Stimulated activated CD8-positive, alpha-beta memory T cell treated with anti-CD3 and anti-CD28 coated beads, Interleukin-2, amount 100 ng/mL, for 48 hours (primary cell): ENCODE measurements around the gene SAP30.

Experiments used
- DNase-seq, 2 donors: peaks; one replicate each; pipeline ENCODE4 v3.0.0-alpha.2; 2020; ENCODE audit warnings: low read depth in 2 of 2

SAP30 gene

DNA sequence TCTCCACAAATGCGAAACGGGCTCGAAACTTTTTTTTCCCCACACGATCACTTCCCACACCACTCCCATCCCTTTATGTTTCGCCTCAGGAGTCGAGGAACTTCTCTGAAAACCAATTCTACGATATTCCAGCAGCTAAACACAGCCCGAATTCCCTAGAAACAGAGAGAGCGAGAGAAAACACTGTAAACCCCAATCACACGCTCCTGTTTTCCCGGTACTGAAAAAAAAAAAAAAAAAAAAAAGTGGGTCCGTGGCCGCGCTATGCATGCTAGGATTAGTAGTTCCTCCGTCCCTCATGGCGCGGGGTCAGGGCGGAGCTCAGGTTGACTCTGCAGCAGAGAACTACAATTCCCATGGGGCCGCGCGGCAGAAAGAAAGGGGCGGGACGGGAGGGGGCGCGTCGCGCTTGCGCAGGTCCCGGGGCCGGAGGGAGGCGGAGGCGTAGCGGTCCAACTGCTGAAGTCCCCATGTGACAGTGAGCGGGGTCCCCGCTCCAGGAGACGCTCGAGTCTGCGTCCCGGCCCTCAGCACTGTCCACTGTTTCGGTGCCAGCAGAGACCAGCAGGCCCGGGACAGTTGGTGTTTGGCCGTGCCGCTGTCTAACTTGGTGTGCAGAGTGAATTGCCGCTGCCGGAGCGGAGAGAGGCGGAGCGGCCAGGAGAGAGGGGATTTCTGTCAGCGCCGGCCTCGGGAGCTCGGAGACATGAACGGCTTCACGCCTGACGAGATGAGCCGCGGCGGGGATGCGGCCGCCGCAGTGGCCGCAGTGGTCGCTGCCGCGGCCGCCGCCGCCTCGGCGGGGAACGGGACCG lies at the start of gene SAP30:
TSS of gene SAP30 (plus strand) at position 478 of the 815 bp plus-strand sequence. CDS start at position 707, 229 bp downstream.
- peak; percentile 86 to 95 for DNase-seq

DNA sequence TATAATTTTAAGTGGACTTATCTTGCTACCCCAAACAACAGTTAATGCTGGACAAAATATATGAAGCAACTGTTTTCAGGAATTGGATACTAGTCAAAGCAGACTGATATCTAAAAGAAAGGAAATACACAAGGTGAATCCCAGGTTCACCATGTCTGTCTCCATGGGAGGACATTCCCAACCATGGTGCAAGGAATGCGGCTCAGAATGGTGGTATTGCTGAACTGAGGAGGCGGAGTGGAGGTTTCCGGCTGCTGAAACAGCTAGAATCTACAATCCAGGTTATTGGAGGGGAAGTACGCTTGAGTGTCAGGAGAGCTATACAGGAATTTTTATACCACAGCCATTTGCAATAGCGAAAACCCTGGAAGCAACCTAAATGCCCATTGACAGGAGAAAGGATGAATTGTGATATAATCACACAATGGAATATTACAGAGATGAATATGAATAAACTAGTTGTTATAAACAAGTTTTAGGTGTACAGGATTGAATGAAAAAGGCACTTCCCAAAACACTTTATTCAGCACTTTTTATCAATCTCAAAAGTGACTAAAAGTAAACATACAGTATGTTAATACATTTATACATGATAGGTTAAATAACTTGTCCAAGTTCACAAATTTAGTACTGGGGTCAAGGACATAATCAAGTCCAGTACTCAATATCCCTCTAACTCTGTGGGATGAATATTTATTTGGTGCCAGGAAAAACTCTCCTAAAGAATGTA lies 45.6 kb upstream of the SAP30 start:
- no peak for DNase-seq

DNA sequence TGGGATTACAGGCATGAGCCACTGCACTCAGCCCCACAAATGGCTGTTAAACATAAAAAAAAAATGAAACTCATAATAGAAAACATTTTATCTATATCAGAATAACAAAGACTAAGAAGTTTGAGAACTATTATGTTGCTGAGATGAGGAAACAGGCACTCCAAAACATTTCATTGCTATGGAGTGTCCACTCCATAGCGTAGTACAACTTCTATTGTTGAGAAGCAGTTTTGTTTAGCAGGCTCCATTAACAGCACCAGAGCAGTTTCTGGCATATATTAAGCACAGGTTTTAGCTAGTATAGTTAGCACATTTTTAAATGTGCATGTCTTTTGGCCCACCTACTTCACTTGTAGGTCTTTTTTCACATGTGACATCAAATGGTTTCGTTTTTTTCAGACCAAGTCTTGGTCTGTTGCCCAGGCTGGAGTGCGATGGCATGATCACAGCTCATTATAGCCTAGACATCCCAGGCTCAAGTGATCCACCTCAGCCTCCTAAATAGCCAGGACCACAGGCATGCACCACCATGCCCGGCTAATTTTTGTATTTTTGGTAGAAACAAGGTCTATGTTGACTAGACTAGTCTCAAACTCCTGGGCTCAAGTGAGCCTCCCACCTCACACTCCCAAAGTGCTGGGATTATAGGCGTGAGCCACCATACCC lies 42.4 kb upstream of the SAP30 start:
- DNase-seq, result no peak

GRCh38 chr4:173330590-173330989 lies 40.2 kb upstream of the SAP30 start:
- DNase-seq, result no peak

DNA sequence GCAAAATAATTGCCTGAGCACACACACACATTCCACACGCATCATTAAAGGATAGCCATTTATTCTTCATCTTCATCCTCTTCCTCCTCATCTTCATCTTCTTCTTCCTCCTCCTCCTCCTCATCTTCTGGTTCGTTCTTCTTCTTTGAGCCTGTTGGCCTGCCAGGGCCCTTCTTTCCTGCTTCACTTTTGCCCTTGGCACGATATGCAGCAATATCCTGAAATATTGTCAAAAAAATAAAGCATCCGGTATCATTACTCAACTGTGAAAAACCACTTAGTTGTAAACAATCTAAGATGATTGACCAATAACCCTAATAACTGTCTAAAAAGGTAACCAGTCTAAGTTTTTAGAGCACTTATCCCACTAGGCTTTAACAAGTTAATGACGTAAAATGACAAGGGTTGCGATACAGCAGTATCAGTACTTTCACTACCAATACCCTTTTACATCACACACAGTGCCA lies 38.7 kb upstream of the SAP30 start:
- DNase-seq, result no peak

DNA sequence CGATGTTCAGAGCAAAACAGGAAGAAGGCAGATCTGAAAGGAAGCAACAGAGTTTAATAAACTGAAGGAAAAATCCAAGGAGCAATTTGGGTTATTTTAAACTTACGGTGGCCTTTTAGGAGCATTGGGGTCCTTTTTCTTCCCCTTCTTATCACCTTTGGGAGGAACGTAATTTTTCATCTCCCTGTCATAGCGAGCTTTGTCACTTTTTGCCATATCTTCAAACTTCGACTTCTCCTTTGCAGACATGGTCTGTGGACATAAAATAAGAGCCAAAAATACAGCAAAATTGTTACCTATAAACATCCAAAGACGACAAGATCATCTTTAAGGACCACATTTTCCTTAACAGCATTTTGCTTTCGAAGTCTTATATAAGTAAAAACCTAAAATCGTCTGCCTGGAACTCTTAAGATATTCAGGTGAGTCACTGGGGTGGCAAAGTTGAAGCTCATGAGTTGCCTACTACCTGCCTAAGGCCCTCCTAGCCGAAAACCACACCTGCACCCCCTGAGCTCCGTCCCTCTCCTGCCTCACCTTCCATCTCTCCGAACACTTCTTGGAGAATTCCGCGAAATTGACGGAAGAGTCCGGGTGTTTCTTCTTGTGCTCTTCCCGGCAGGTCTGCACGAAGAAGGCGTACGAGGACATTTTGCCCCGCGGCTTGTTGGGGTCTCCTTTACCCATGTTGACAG lies 37.6 kb upstream of the SAP30 start:
- DNase-seq, result peak in 1 of 2 donors; percentile 3

- DNase-seq, result peak; percentile 17 to 27
Observed at GRCh38 chr4:173333658-173334084, 37.1 kb upstream of the SAP30 start.

- DNase-seq, result peak; percentile 99
Observed at GRCh38 chr4:173334085-173334890, 36.5 kb upstream of the SAP30 start, which contains the start of gene HMGB2. Gene HMGB2 (minus strand): TSS chr4:173334358. CDS start chr4:173333649, 709 bp downstream.

- peak; percentile 34 to 45 for DNase-seq
Observed at GRCh38 chr4:173334891-173335752, 35.6 kb upstream of the SAP30 start.

GRCh38 chr4:173337463-173337862 lies 33.3 kb upstream of the SAP30 start:
- DNase-seq, result no peak

DNA sequence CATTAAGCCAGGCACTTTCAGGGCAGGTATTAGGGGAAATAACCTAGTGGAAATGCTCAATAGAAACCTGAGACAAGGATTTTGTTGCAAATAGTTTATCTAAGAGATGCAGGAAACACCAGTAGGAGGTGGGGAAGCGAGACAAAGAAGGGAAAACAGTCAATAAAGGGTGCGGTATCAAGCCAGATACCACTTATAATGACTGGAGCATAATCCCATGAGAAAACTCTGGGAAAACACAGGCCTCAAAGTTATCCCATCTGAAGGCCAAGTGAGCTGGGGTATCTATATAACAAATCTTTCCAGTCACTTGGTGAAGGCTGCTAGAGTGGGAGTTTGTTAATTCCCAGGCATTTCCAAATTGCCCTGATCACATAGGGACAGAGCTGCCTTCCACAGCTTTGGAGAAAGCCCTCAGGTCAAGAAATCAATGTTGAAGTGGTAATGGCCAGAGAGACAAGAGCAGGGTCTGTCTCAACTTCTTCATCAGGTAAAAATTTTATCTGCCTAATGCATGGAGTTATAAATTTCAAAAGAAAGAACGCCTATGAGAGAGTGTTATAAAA lies 26.8 kb upstream of the SAP30 start:
- no peak for DNase-seq

GRCh38 chr4:173345648-173346047 lies 25.1 kb upstream of the SAP30 start:
- DNase-seq, result no peak

GRCh38 chr4:173346074-173346473 lies 24.7 kb upstream of the SAP30 start:
- DNase-seq, result no peak

- DNase-seq, result no peak
Observed at GRCh38 chr4:173347467-173347866, 23.3 kb upstream of the SAP30 start.

DNA sequence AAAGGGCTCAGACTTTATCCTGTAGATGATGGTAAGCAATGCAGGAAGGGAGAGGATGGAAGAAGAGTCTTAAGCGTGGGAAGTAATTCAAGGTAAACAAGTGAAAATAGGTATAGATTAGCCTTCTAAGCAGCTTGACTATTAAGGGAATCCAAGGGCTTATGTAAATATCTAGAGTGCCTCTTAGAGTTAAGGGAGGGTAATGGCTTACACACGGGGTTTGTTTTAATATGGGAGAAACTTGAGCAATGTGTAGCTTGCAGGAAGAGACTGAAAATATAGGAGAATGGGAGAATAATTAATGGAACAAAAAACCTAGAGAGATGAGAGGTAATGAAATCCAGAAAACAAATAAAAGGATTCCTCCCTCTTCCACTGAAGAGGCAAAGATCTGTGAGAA lies 12.8 kb upstream of the SAP30 start:
- no peak for DNase-seq

DNA sequence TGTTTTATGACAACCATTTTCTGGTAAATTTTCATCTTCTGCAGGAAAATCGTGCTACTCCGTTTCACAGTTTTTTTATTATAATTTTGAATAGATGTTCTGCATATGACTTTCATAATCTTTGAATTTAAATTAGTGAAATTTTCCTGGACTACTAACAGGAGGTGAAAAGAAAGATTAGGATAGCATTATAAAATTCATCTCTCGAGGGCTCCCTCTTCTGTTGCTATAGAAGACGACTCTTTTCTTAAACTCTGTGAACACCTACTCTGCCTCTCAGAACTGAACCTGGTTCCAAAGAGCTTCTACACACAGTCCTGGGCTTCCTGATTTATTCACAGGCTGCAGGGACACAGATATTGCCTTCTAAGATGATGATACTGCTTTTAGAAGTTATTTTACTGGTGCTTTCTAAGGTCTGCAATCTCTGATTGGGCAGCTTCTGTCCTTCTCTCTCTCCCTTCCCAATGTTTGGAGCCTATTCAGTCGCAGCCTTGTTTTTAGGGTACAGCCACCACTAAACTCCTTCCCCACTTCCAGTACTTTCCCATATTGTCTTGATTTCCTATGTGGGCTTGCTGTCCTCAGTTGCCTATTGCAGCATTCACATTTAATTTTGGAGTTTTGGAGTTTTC lies 10.1 kb upstream of the SAP30 start:
- DNase-seq, result no peak

GRCh38 chr4:173362666-173363065 lies 8.1 kb upstream of the SAP30 start:
- DNase-seq, result no peak

DNA sequence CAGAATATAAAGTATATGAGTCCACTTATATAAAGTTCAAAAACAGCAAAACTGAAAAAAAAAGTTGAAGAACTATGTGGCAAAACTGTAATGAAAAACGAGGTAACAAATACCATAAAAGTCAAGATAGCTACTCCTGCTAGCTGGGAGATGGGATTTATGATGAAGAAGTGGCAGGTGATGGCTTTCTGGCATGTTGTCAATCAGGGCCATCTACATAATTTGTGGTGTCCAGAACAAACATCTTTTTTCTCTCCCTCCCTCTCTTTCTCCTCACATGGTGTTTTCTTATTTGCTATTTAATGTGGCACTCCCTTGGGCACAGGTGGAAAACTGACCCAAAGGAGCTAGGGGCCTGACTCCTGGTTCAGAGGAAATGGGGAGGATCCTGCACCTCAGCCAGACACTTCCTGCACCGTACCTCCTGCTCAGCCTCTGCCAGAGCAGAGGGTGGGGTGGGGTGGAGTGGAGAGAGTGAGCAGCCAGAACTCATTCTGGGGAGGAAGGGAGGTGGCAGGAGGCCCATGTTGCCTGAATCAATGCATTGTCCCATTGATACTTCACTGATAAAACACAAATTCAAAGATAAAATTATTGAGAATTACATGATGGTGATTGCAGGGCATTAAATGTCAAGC lies 5.3 kb upstream of the SAP30 start:
- no peak for DNase-seq
